GM03348 (cell line): ENCODE measurements around the gene AFDN.

Experiments
- DNase-seq: peaks from one replicate; pipeline ENCODE4 v3.0.0; 2012; ENCODE audit warnings: low spot score

The AFDN gene

GRCh38 chr6:167819576-167819975, 7.1 kb upstream of the AFDN start:
- DNase-seq: no peak

GRCh38 chr6:167820681-167821080, 6.0 kb upstream of the AFDN start:
- no peak for DNase-seq

DNA sequence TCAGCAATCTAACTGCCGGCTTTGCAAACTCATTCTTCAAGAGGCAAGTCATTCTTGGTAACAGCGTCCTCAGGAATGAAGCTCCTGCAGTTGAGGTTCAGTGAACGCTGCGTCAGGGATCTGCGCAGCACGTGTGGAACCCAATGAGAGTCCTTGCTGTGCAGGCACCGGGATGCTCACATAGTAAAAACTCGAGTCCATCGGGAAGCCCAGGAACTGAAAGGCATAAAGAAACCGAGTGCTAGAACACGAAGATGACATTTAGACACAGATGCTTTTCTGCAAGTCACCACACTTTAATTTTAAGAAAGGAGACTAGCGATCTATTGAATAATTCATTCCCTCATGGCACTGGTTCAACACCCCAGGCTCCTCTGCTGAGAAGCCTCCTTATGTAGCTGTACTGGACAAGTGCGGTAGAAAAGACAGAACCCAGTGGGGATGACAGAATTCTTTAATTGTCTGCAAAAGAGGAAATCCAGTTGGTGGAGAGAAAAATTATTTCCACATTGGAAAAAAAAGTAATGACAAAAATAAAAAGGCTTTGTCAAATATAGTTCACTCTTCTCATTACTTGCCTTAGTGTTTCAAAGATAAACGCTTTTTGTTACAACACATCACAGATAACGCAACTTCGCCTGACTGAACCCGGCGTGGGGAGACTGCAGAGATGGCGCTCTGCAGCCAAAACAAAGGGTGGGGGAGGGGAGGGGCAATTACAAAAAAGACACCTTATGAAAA, 1.9 kb upstream of the AFDN start:
- peak; percentile 41 for DNase-seq

DNA sequence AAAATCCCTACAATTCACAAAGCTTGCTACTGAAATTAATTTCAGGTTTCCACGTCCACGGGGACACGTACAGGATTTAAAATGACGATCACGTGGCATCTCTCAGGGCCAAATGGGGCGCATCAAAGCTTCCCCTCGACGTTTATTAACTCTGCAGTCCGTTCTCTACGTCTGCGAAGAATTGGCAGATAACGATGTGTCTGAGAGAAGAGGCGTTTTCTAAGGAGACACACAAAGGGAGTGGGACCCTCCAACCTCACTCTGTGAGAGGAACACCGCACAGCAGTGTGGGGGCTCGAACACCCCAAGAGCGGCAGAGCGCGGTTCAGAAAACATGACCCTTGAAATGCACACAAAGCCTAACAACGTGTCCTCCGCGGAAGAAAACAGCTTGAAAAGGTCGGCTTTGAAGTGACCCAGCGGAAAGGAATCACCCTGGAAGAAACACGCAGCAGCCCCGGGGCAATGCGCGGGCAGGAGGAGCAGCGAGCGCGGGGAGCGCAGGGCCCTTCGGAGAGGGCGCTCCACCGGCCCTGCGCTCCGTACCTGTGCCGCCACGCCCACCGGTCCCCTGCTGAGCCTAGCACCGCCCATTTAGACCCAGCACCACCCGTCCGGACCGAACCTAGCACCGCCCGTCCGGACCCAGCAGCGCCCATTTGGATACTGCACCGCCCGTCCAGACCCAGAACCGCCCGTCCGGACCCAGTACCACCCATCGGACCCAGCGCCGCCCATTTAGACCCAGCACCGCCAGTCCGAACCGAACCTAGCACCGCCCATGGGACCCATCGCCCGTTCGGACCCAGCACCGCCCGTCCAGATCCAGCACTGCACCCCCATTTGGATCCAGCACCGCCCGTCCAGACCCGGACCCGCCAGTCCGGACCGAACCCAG, 1.1 kb upstream of the AFDN start:
- DNase-seq: peak; percentile 54

DNA sequence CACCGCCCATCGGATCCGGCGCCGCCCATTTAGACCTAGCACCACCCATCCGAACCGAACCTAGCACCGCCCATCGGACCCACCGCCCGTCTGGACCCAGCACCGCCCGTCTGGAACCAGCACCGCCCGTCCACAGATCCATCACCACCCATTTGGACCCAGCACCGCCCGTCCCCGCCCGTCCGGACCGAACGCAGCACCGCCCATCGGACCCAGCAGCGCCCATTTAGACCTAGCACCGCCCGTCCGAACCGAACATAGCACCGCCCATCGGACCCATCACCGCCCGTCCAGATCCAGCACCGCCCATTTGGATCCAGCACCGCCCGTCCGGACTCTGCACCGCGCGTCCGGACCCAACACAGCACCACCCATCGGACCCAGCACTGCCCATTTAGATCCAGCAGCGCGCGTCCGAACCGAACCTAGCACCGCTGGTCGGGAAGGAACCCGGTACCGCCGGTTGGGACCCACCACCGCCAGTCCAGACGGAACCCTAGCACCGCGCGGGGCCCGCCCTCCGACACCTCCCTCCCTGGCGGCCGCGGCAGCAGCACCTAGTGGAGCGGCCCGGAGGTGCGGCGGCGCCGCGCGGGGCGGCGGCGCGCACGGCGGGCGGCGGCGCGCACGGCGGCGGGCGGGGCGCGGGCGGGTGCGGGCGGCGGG, 348 bp upstream of the AFDN start:
- DNase-seq: peak; percentile 95

- peak; percentile 77 for DNase-seq
Observed at GRCh38 chr6:167827583-167828324, 1.0 kb downstream of the AFDN start.

- DNase-seq: no peak
Observed at GRCh38 chr6:167828325-167828956, 1.7 kb downstream of the AFDN start.

DNA sequence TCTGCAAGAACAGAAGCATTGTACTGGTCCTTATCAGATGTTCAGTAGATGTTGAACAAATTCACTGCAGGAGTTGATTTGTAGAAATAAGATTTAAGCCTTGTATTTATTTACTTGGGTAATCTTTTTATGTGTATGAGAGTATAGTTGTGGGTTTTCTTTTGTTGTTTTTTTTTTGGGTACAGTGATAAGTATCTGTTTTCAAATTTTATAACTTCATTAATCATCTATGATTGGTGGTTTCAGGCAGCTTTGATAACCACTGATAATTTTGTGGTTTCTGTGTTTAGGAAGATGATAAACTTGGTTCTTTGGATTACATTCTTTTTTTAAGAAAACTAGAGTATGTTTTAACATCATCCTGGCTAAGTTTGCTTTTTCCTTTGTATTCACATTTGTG, 2.8 kb downstream of the AFDN start:
- DNase-seq: no peak

DNA sequence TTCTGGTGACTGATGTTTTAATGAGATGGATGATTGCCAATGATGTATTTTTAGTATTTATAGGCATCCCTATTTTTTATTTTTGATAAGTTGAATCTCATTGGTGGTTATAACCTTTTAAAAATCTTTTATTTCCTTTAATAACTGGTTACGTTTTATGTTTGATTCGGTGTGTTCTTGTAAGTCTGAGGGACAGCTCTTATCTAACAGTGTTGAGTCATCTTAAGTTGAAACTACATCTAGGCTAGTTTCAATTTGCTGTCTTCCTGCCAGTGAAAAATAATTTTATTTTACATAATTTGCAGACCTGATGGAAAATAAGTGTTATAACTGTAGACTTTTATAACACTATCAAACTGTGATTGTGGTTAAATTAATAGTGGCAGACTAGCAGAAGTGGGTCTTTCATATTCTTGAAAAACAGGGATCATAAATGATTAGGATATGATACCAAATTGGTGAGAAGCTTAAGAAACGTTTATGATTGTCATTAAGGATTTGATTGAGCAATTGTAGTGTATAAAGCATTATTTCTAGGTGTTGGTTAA, 4.6 kb downstream of the AFDN start:
- no peak for DNase-seq

GRCh38 chr6:167832497-167833395, 6.0 kb downstream of the AFDN start:
- no peak for DNase-seq

GRCh38 chr6:167833396-167833763, 6.7 kb downstream of the AFDN start:
- no peak for DNase-seq

DNA sequence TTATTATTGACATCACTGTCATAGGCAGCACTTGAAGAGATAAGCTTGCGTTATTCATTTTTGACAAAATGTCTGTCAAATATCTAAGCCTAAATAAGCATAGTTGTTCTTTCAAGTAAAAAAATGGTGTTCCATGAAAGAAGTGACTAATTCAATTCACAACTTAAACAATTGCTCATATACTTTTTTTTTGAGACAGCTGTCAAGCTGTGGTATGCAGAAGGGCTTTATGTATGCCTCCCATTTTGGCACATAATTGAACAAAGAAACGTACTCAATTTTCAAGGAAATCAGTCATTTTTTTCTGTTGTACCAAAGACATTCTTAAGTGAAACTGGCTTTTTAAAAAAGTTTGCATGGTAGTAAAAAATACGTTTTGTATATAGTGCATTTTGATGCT, 8.5 kb downstream of the AFDN start:
- no peak for DNase-seq

DNA sequence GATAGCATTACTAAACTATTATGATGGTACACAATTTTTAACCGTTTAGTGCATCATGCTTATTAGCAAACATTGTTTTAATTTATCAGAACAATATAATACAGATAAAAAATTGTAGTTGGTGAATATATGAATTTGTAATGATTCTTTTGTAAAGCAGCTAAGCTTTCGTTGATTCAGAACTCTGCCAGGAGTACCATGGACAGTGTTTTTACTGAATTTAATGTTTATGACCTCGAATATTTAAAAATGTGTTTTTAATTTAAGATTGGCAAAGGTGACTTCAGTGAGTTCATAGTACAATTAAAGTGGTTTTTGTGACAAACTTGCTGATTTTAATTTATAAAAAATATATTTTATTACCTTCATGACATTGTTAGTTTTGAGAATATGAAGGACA, 10.0 kb downstream of the AFDN start:
- no peak for DNase-seq

DNA sequence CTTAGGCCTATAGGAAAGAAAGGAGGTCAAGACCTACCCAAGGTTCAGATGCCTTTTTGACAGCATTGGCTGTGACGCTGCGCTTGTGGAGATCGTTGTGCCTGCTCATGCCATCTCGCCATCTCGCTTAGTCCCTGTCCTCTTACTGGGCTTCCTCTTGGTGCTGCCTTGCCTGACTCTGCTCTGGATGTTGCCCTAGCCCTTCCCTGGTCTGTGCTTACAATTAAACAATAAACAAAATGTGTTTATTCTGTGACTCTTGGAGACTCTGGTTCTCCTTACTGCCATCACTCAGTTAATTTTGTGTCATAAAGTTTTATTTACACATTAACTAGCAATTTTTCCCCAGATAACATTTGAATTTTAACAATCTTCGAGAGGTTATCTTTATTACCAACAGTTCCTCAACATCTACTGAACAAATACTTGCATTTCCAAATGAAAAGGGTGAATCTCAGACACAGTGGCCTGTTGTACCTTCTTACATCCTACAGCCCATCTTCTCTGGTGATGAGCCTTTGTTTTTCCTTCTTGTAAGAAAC, 11.6 kb downstream of the AFDN start:
- no peak for DNase-seq

GRCh38 chr6:167839343-167839742, 12.6 kb downstream of the AFDN start:
- no peak for DNase-seq

DNA sequence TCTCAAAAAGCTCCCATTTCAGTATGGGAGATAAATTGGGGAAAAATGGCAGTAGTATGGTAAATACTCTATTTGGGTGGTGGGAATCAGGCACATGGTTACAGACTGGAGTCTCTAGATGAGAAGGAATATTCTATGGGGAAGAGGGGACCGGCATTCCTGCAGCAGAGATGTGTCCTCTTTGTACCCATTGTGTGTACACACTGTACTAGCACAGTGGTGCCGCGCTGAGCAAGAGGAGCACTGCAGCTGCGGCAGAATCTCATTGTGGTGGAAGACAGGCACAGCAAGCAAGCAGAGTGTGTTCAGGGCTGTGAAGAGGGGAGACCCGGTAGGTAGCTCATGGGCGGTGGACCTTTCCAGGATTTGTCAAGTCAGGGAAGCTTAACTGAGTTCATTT, 13.0 kb downstream of the AFDN start:
- no peak for DNase-seq

- no peak for DNase-seq
Observed at GRCh38 chr6:167840160-167840525, 13.4 kb downstream of the AFDN start.

GRCh38 chr6:167840526-167841179, 13.9 kb downstream of the AFDN start:
- DNase-seq: no peak

DNA sequence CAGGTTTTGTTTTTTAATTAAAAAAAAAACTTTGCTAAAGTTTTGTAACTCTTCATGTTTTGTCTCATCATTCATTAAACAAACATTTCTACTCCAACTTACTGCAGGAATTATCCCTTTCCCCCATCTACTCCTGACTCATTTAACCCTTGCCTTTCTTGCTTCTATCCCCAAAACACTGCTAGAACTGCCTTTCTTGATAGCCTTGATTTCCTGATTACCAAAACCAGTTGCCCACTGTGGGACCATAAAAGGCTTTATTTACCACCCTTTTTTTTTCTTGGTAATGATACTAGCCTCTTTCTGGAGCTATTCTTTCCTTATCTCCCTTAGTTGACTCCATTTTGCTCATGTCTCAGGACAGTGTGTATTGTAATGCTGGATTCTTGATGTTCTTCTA, 15.3 kb downstream of the AFDN start:
- no peak for DNase-seq

DNA sequence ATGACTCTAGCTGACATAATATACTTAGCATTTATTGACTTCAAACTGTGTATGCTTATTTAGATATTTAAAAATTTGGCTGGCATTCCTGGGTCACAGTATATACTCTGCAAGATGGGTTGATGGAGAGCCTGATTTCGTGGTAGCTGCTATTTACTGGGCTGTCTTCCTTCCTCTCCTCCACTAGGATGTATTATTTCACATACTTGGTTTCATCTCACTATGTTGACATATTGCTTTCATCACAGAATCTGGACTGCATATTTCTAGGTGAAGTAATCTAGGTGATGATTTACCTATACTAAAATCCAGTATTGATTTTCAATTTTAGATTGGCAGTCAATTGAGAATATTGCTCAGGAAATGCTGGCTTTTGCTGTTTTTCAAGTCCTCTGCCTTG, 15.7 kb downstream of the AFDN start:
- DNase-seq: no peak
